Colonic mucosa (tissue), 4 donors: ENCODE data around the gene CCDC18. TPM values are rescaled to one million over a fixed set of nuclear protein-coding genes. Genes with fewer than 3 reads are reported as not detected.
"Not testable (repeated sequence)": the region's sequence is repeated elsewhere in the genome, so short reads cannot be mapped to it uniquely, and the experiment has no call there.

Experiments used
- DNase-seq: peaks from one replicate; pipeline ENCODE4 v3.0.0-alpha.2; 2020
- H3K27ac ChIP-seq: fragments of 200-600 bp; one replicate; pipeline ENCODE4 v1.8.0; 2021
- H3K27me3 ChIP-seq: fragments of 200-600 bp; one replicate; pipeline ENCODE4 v1.8.0; 2021
- H3K36me3 ChIP-seq: fragments of 200-600 bp; one replicate; pipeline ENCODE4 v1.8.0; 2021
- H3K4me1 ChIP-seq: fragments of 200-600 bp; one replicate; pipeline ENCODE4 v1.8.0; 2021; ENCODE audit warnings: mild to moderate bottlenecking
- H3K4me3 ChIP-seq: fragments of 200-600 bp; one replicate; pipeline ENCODE4 v1.8.0; 2021
- H3K9ac ChIP-seq, 2 donors: one replicate each; pipeline ENCODE4 v1.7.0; 2013; ENCODE audit warnings: control low read depth in 2 of 2, low read depth in 2 of 2, low read length in 2 of 2
- H3K9me3 ChIP-seq: fragments of 200-600 bp; one replicate; pipeline ENCODE4 v1.8.0; 2021
- CTCF ChIP-seq: fragments of 200-600 bp; IDR thresholded peaks from one replicate; pipeline ENCODE4 v1.8.0; 2022; ENCODE audit warnings: antibody characterized with exemption, mild to moderate bottlenecking
- intact Hi-C: fragments of 100-400 bp; cut with DNase I; formaldehyde crosslinking; loops from one replicate; pipeline ENCODE4 v1.14.1; 2022
- total RNA-seq, 2 donors: library from RNA; stranded (reverse); fragmentation: NEBNext Ultra II Directional in 1 of 2; extraction: Animal tissue kit (Norgen Biotek cat#: 25700) in 1 of 2; gene quantifications; one replicate each; pipeline ENCODE4 v1.2.1, GENCODE V29; 2021
- donor health status: healthy.
- donor health status: DM: no; HTN: no; CAD: no.
- donor health status: DM: no; HTN: no; CAD: no.

The CCDC18 gene
- total RNA-seq, 2 donors from 2014 or later = 4.2 to 7.6 TPM

GRCh38 chr1:93275634-93276295 is 95.2 kb downstream of the CCDC18 start:
- Histone ChIP-seq H3K9ac (no peak overlapping the region), H3K4me1 (no peaks in the 10 kb centered on the region), H3K4me3 (no peak overlapping the region), H3K36me3 (no peaks in the 10 kb centered on the region), H3K27me3 (no peaks in the 10 kb centered on the region), H3K27ac (no peak overlapping the region), H3K9me3 (no peaks in the 10 kb centered on the region)
- TF ChIP-seq CTCF = no peak
- DNase-seq = no peak
- intact Hi-C loops = no loop called here

- H3K4me3 ChIP-seq, H3K27ac ChIP-seq, intact Hi-C loops, H3K36me3 ChIP-seq, H3K4me1 ChIP-seq, DNase-seq, H3K9ac ChIP-seq, H3K27me3 ChIP-seq, H3K9me3 ChIP-seq: not testable (repeated sequence)
Observed at GRCh38 chr1:93277530-93277929, 97.0 kb downstream of the CCDC18 start.

GRCh38 chr1:93283496-93283895 is 103.0 kb downstream of the CCDC18 start:
- Histone ChIP-seq H3K36me3 (no peaks in the 10 kb centered on the region), H3K9ac (no peak overlapping the region), H3K4me3 (no peak overlapping the region), H3K4me1 (no peaks in the 10 kb centered on the region), H3K27me3 (no peaks in the 10 kb centered on the region), H3K27ac (no peak overlapping the region), H3K9me3 (no peaks in the 10 kb centered on the region)
- intact Hi-C loops = no loop called here
- no peak for DNase-seq
- no peak for TF ChIP-seq CTCF

- H3K27me3 ChIP-seq = no peaks in the 10 kb centered on the region
- no peak overlapping the region for H3K4me3 ChIP-seq
- no peak for TF ChIP-seq CTCF
- H3K36me3 ChIP-seq = no peaks in the 10 kb centered on the region
- H3K4me1 ChIP-seq = no peaks in the 10 kb centered on the region
- H3K9me3 ChIP-seq = no peaks in the 10 kb centered on the region
- H3K27ac ChIP-seq = no peak overlapping the region
- DNase-seq = no peak
- no peak overlapping the region for H3K9ac ChIP-seq
- intact Hi-C loops = no loop called here
Observed at GRCh38 chr1:93288558-93288957, 108.0 kb downstream of the CCDC18 start.

GRCh38 chr1:93296555-93297154 is 116.1 kb downstream of the CCDC18 start:
- no peaks in the 10 kb centered on the region for H3K36me3 ChIP-seq
- H3K9me3 ChIP-seq = no peaks in the 10 kb centered on the region
- intact Hi-C loops = no loop called here
- no peak for DNase-seq
- no peak for TF ChIP-seq CTCF
- H3K27me3 ChIP-seq = no peaks in the 10 kb centered on the region
- no peak overlapping the region for H3K27ac ChIP-seq
- H3K4me1 ChIP-seq = no peaks in the 10 kb centered on the region
- no peak overlapping the region for H3K4me3 ChIP-seq
- H3K9ac ChIP-seq = no peak overlapping the region

GRCh38 chr1:93301131-93301530 is 120.6 kb downstream of the CCDC18 start:
- H3K27ac ChIP-seq = no peak overlapping the region
- intact Hi-C loops = loop anchor here (5.0 to 10.0 kb wide), 3 partner anchors 131 to 524 kb away; no protein-coding TSS in a partner anchor

More at GRCh38 chr1:93301131-93301530, 120.6 kb downstream of the CCDC18 start:
- Histone ChIP-seq H3K27me3 (no peaks in the 10 kb centered on the region), H3K4me3 (no peak overlapping the region), H3K4me1 (no peaks in the 10 kb centered on the region), H3K9ac (no peak overlapping the region), H3K36me3 (no peaks in the 10 kb centered on the region), H3K9me3 (no peaks in the 10 kb centered on the region)
- no peak for DNase-seq
- TF ChIP-seq CTCF = no peak
